Measurements from ENCODE around the gene MBD3L1.
A peak's percentile ranks its signal among the peaks of the same experiment; 100 is the strongest.

The MBD3L1 gene

GRCh38 chr19:8832132-8833021, at the start of gene MBD3L1, which contains the start of gene ZNF558:
Gene MBD3L1, plus strand, starts transcription at chr19:8832377. Its CDS starts 10,302 bp downstream, at chr19:8842679.
Gene ZNF558, minus strand, starts transcription at chr19:8832304. Its CDS starts 9,645 bp downstream, at chr19:8822659.
- DNase-seq: peak; percentile 100

- no peak for DNase-seq
These were observed 37.4 kb upstream of the MBD3L1 start for GRCh38 chr19:8794823-8795222.

GRCh38 chr19:8806661-8807060, 25.5 kb upstream of the MBD3L1 start:
- no peak for DNase-seq

GRCh38 chr19:8811315-8812172, 20.6 kb upstream of the MBD3L1 start:
- DNase-seq: no peak

GRCh38 chr19:8814176-8814575, 18.0 kb upstream of the MBD3L1 start:
- DNase-seq: no peak

GRCh38 chr19:8815780-8816179, 16.4 kb upstream of the MBD3L1 start:
- DNase-seq: no peak

- no peak for DNase-seq
These were observed 11.9 kb upstream of the MBD3L1 start for GRCh38 chr19:8820234-8820633.

GRCh38 chr19:8821748-8822241, 10.4 kb upstream of the MBD3L1 start:
- DNase-seq: no peak

- DNase-seq: no peak
These were observed 5.8 kb upstream of the MBD3L1 start for GRCh38 chr19:8826371-8826770.

- DNase-seq: no peak
These were observed 4.9 kb upstream of the MBD3L1 start for GRCh38 chr19:8827277-8827676.

- no peak for DNase-seq
These were observed 804 bp upstream of the MBD3L1 start for GRCh38 chr19:8831373-8831772.

- DNase-seq: no peak
These were observed 395 bp upstream of the MBD3L1 start for GRCh38 chr19:8831832-8832131.

- no peak for DNase-seq
These were observed 3.3 kb downstream of the MBD3L1 start for GRCh38 chr19:8835446-8835845.

- no peak for DNase-seq
These were observed 3.7 kb downstream of the MBD3L1 start for GRCh38 chr19:8835877-8836276.

GRCh38 chr19:8840708-8841107, 8.5 kb downstream of the MBD3L1 start:
- DNase-seq: no peak

GRCh38 chr19:8846819-8847218, 14.6 kb downstream of the MBD3L1 start:
- DNase-seq: no peak

GRCh38 chr19:8849232-8849631, 17.1 kb downstream of the MBD3L1 start:
- no peak for DNase-seq

GRCh38 chr19:8850488-8850887, 18.3 kb downstream of the MBD3L1 start:
- no peak for DNase-seq

- DNase-seq: no peak
These were observed 26.1 kb downstream of the MBD3L1 start for GRCh38 chr19:8858260-8858659.

GRCh38 chr19:8866344-8866743, 34.2 kb downstream of the MBD3L1 start:
- DNase-seq: no peak

- DNase-seq: no peak
These were observed 45.9 kb downstream of the MBD3L1 start for GRCh38 chr19:8877854-8878705.

- DNase-seq: no peak
These were observed 48.8 kb downstream of the MBD3L1 start for GRCh38 chr19:8880868-8881488.
